HCT116 (cell line): ENCODE data around the gene MAGOH.

Experiments
- RAD21 ChIP-seq: IDR thresholded peaks from 2 replicates; pipeline ENCODE4 v1.6.1; 2012; ENCODE audit warnings: low read depth, mild to moderate bottlenecking
- TF ChIP-seq, protein P1 (sequence below), 3 experiments: fragments of 200-600 bp in 1 of 3; sonication (generic) in 1 of 3; IDR thresholded peaks in 2 of 3; conservative IDR thresholded peaks in 1 of 3; 2 replicates each; pipeline ENCODE4 v1.5.1; 2012 to 2017; ENCODE audit warnings: low read depth in 2 of 3, low read length in 2 of 3, antibody characterized with exemption in 1 of 3, borderline replicate concordance in 1 of 3, control low read depth in 1 of 3, mild to moderate bottlenecking in 1 of 3, mixed read lengths in 1 of 3, mixed run types in 1 of 3, moderate library complexity in 1 of 3; ENCODE audit not compliant: insufficient read depth in 1 of 3
- TF ChIP-seq, protein P2 (sequence below): IDR thresholded peaks from 2 replicates; pipeline ENCODE4 v1.6.1; 2012

DNA sequence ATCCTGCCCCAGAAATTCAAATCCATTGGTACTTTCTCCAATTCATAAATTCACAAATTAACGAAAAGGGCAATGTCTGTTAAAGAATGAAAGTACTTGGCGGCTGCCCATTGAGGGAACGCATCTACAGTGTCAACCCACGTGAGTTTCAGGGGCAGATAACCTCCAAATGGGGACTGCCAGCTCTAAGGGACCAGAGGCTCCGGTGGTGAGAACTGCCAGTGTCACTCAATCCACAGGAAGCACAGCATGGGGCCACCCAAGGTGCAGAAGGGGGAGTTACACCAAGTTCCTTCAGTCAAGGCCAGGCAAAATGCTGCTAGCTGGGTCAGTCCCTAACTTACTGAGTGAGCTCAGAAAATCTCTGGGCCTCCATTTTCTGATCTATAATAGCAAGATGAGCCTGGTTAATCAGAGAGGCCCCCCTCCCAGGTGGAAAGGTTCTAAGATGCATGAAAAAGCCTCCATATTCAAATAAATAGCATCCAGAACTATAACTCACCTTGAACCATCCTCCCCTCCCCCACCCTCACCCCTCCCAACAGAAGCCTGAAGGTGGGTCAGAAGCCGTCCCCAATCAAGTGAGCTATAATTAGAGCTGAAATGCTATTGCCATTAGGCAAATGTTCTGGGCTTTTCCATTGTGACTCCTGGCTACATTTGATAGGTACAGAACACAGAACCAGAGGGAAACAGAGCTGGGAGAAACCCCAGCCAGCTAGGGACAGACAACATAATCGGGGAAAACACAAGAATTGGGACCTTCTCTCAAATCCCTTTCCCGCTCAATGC is 47.8 kb upstream of the MAGOH start:
- TF ChIP-seq RAD21 = no peak
- TF ChIP-seq, protein P1, sequence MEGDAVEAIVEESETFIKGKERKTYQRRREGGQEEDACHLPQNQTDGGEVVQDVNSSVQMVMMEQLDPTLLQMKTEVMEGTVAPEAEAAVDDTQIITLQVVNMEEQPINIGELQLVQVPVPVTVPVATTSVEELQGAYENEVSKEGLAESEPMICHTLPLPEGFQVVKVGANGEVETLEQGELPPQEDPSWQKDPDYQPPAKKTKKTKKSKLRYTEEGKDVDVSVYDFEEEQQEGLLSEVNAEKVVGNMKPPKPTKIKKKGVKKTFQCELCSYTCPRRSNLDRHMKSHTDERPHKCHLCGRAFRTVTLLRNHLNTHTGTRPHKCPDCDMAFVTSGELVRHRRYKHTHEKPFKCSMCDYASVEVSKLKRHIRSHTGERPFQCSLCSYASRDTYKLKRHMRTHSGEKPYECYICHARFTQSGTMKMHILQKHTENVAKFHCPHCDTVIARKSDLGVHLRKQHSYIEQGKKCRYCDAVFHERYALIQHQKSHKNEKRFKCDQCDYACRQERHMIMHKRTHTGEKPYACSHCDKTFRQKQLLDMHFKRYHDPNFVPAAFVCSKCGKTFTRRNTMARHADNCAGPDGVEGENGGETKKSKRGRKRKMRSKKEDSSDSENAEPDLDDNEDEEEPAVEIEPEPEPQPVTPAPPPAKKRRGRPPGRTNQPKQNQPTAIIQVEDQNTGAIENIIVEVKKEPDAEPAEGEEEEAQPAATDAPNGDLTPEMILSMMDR (IDR thresholded peaks at IDR 0.05 in 2 of 3, conservative IDR thresholded peaks at IDR 0.05 in 1 of 3; ENCODE audit: borderline replicate concordance in 1 of 3, insufficient read depth in 1 of 3, low read depth in 2 of 3, low read length in 2 of 3) = no peak
- TF ChIP-seq, protein P2, sequence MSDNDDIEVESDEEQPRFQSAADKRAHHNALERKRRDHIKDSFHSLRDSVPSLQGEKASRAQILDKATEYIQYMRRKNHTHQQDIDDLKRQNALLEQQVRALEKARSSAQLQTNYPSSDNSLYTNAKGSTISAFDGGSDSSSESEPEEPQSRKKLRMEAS = no peak
